GM12865 (cell line): ENCODE results near the gene RSKR.

Experiments used
- DNase-seq: peaks from one replicate; pipeline ENCODE4 v3.0.0; 2010; ENCODE audit warnings: low read depth
- H3K4me3 ChIP-seq: 2 replicates; pipeline ENCODE4 v1.5.1; 2011; ENCODE audit warnings: mild to moderate bottlenecking, low read depth, low read length, control low read depth
- CTCF ChIP-seq: IDR thresholded peaks from 2 replicates; pipeline ENCODE4 v1.5.1; 2011; ENCODE audit warnings: low read length, control low read depth, low read depth, inconsistent platforms; ENCODE audit not compliant: insufficient read depth; ENCODE audit errors: missing control alignments

Gene RSKR

GRCh38 chr17:28573040-28573380, 41.0 kb downstream of the RSKR start:
- no peak for TF ChIP-seq CTCF
- DNase-seq, result no peak
- H3K4me3 ChIP-seq, result no peak overlapping the region

- no peak for TF ChIP-seq CTCF
- no peak for DNase-seq
- H3K4me3 ChIP-seq, result peak overlapping the region; percentile 95; the same call in 1 of the 2 replicates
These were observed 41.5 kb downstream of the RSKR start for GRCh38 chr17:28572259-28573039.

GRCh38 chr17:28571361-28572122, 42.4 kb downstream of the RSKR start, which contains the start of gene PIGS:
Gene PIGS (minus strand): TSS chr17:28571524. CDS start chr17:28571496, 28 bp downstream.
- DNase-seq, result peak; percentile 96
- no peak for TF ChIP-seq CTCF
- H3K4me3 ChIP-seq, result peak within 1 kb of the TSS; percentile 95

GRCh38 chr17:28570716-28571360, 43.1 kb downstream of the RSKR start:
- peak; percentile 66 for DNase-seq
- no peak for TF ChIP-seq CTCF
- peak overlapping the region; percentile 95 for H3K4me3 ChIP-seq

- DNase-seq, result no peak
- peak overlapping the region; percentile 95 for H3K4me3 ChIP-seq
- no peak for TF ChIP-seq CTCF
These were observed 44.5 kb downstream of the RSKR start for GRCh38 chr17:28569446-28569845.

GRCh38 chr17:28567604-28568003, 46.4 kb downstream of the RSKR start:
- DNase-seq, result peak; percentile 71
- TF ChIP-seq CTCF, result no peak
- peak overlapping the region; percentile 7; the same call in 1 of the 2 replicates for H3K4me3 ChIP-seq
